BLaER1 (cell line): ENCODE measurements around the gene SLC25A22.

Experiments
- H3K27ac ChIP-seq: shearing (Covaris generic); formaldehyde crosslinking; 2 replicates; pipeline ENCODE4 v1.8.1; 2022
- H3K27me3 ChIP-seq: shearing (Covaris generic); formaldehyde crosslinking; 2 replicates; pipeline ENCODE4 v1.8.1; 2022
- H3K36me3 ChIP-seq: shearing (Covaris generic); formaldehyde crosslinking; 2 replicates; pipeline ENCODE4 v1.8.1; 2022
- H3K4me1 ChIP-seq: shearing (Covaris generic); formaldehyde crosslinking; 2 replicates; pipeline ENCODE4 v1.8.1; 2022
- H3K4me2 ChIP-seq: shearing (Covaris generic); formaldehyde crosslinking; 2 replicates; pipeline ENCODE4 v1.8.1; 2022
- H3K4me3 ChIP-seq: shearing (Covaris generic); formaldehyde crosslinking; 2 replicates; pipeline ENCODE4 v1.8.1; 2022
- H3K9ac ChIP-seq: shearing (Covaris generic); formaldehyde crosslinking; 2 replicates; pipeline ENCODE4 v1.8.1; 2022
- H3K9me3 ChIP-seq: shearing (Covaris generic); formaldehyde crosslinking; 2 replicates; pipeline ENCODE4 v1.8.1; 2022
- H4K20me1 ChIP-seq: shearing (Covaris generic); formaldehyde crosslinking; 2 replicates; pipeline ENCODE4 v1.8.1; 2022
- Cebpa-rat ChIP-seq: shearing (Covaris generic); IDR thresholded peaks from 2 replicates; pipeline ENCODE4 v1.8.1; 2022

SLC25A22 gene

DNA sequence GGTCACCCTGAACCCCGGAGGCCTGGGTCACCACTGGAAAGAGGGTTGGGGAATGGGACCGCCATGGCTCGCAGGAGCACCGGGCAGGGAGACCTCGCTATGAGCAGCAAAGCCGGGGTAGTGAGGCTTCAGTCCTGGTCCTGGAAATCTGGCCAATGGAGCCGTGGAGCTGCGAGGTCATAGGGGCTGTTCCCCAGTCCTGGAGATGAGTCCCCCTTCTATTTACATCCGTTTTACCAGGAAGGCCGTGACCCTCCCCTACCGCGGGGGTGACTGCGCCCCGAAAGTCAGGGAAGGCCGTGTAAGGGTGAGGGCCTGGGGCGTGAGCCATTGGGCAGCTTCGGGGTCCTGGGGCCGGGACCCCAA lies 6.5 kb upstream of the SLC25A22 start:
- no peak for TF ChIP-seq Cebpa-rat

DNA sequence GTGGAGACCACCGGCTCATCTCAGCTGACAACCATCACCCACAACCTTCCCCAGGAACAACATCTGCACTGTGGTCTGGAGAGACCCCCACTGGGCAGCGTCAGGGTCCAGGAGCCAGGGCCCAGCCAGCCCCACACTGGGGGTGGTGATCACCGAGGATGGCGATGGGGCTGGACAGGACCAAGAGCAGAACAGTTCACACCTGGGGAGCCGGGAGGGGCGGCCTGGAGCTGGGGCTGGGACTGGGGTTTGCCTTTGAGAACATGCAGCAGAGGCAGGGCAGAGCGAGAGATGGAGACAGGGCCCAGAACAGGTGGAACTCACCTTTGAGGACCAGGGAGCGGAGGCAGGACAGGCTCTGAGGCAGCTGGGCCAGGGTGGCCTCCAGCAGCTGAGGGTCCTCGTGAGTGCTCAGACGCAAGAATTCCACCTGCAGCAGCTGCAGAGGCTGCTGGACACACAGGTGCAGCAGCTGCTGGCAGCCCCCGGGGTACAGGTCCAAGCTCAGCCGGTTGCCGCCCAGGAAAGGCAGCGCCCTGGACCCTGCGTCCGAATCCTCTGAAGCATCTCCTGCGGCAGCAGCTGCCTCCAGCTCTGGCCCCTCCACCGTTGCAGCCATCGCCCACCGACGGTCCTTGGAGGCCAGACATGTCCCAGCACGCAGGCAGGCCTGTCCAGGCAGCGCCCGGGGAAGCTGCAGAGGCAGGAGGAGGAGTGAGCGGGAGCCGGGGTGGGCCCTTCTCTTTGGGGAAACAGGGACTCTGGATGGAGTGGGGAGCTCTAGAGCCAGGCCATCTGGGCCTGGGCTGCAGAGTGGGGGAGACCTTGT lies 5.9 kb upstream of the SLC25A22 start:
- no peak for TF ChIP-seq Cebpa-rat
- peaks cover 43% of the 10 kb centered on the region for H3K36me3 ChIP-seq
- peak overlapping the region; percentile 89 for H3K27ac ChIP-seq
- peak overlapping the region; percentile 80 for H3K9ac ChIP-seq
- peak overlapping the region; percentile 76 for H3K4me3 ChIP-seq
- peaks cover 53% of the 10 kb centered on the region for H3K4me1 ChIP-seq
- no peaks in the 10 kb centered on the region for H3K27me3 ChIP-seq
- H3K9me3 ChIP-seq = no peaks in the 10 kb centered on the region
- H3K4me2 ChIP-seq = peak overlapping the region; percentile 99
- H4K20me1 ChIP-seq = peaks cover 32% of the 10 kb centered on the region; the same call in 1 of the 2 replicates

More for the DNA sequence above, 6.5 kb upstream of the SLC25A22 start:
- H3K4me1 ChIP-seq = peaks cover 53% of the 10 kb centered on the region
- peak overlapping the region; percentile 76 for H3K4me3 ChIP-seq
- peak overlapping the region; percentile 80 for H3K9ac ChIP-seq
- peaks cover 26% of the 10 kb centered on the region; the same call in 1 of the 2 replicates for H4K20me1 ChIP-seq
- H3K27ac ChIP-seq = peak overlapping the region; percentile 89
- peak overlapping the region; percentile 99 for H3K4me2 ChIP-seq
- H3K9me3 ChIP-seq = no peaks in the 10 kb centered on the region
- H3K27me3 ChIP-seq = no peaks in the 10 kb centered on the region
- peaks cover 37% of the 10 kb centered on the region for H3K36me3 ChIP-seq

DNA sequence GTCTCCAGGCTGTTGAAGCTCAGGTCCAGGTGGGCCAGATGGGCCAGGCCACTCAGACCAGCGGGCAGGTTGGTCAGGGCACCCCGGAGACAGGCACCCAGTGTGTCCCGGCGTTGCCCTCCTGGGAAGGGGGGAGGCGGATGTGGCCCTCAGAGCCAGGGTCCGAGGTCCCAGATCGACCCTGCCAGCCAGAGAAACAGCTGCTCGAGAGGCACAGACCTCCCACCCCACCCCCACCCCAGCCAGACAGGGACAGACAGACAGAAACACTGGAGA lies 5.3 kb upstream of the SLC25A22 start:
- Histone ChIP-seq H3K27ac (peak overlapping the region; percentile 59; the same call in 1 of the 2 replicates), H3K9me3 (no peaks in the 10 kb centered on the region), H3K9ac (peak overlapping the region; percentile 80), H3K4me2 (peak overlapping the region; percentile 99), H4K20me1 (peaks cover 32% of the 10 kb centered on the region; the same call in 1 of the 2 replicates), H3K4me3 (peak overlapping the region; percentile 76), H3K36me3 (peaks cover 45% of the 10 kb centered on the region), H3K4me1 (peaks cover 51% of the 10 kb centered on the region), H3K27me3 (no peaks in the 10 kb centered on the region)
- no peak for TF ChIP-seq Cebpa-rat

DNA sequence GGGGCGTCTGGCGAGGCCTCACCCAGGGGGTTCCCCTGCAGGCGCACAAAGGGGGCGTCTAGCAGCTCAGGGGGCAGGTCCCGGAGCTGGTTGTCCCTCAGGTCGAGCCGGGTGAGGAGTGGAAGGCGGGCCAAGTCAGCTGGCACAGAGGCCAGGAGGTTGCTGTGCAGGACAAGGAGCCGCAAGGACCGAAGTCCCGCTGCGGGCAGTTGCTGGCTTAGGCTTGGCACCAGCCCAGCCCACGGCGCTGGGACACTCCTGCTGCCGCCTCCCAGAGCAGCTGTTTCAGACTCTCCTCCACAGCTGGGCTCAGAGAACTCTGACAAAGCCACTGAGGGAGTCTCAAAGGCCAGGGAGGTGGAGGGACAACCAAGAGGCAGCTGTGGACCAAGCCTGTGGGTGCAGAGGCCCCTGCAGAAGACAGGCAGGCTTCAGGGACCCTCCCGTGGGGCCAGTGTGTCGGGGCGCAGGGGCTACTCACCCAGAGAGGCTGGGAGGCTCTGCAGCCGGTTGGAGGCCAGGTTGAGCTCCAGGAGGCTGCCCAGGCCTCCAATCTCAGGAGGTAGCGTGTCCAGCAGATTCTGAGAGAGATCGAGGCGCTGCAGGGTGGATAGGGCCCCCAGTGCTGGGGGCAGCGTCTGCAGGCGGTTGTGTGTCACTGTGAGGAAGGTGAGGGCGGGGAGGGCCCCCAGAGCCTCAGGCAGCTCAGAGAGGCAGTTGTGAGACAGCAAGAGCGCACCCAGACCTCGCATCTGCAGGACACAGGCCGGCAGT lies 4.8 kb upstream of the SLC25A22 start:
- H3K36me3 ChIP-seq = peaks cover 45% of the 10 kb centered on the region
- H3K27me3 ChIP-seq = no peaks in the 10 kb centered on the region
- no peak for TF ChIP-seq Cebpa-rat
- H3K4me3 ChIP-seq = peak overlapping the region; percentile 76
- H3K9me3 ChIP-seq = no peaks in the 10 kb centered on the region
- H3K4me2 ChIP-seq = peak overlapping the region; percentile 99
- H3K4me1 ChIP-seq = peaks cover 48% of the 10 kb centered on the region
- peak overlapping the region; percentile 59 for H3K27ac ChIP-seq
- peaks cover 32% of the 10 kb centered on the region; the same call in 1 of the 2 replicates for H4K20me1 ChIP-seq
- H3K9ac ChIP-seq = peak overlapping the region; percentile 80

DNA sequence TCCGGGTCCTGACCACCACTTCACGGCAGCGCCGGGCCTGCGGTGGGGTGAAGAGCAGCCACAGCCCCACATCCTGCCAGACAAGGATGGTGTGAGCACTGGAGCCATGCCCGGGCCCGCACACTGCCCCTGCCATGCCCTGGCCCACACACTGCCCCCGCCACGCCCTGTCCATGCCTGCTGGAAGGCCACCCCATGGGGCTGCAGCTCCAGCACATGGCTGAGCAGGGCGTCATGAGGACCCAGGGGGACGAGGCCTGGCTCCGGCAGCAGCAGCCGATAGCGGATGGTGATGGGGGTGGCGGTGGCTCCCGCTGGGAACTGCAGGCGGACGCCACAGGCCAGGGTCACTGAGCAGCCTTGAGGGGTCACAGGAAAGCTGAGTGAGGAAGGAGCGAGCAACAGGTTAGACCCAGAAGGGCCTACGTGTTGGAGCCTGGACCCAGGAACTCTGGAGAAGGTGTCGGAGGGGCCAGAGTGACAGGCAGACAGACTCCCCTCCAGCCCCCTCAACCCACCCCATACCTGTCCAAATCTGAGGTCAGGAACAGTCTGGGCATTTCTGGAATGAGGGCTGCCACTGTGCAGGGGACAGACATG lies 4.0 kb upstream of the SLC25A22 start:
- no peak overlapping the region for H3K4me3 ChIP-seq
- peaks cover 38% of the 10 kb centered on the region for H4K20me1 ChIP-seq
- H3K9ac ChIP-seq = 0 out of 2 replicates have a peak overlapping the region, but pooled peaks have one; percentile 80
- no peaks in the 10 kb centered on the region for H3K27me3 ChIP-seq
- TF ChIP-seq Cebpa-rat = no peak
- no peak overlapping the region for H3K27ac ChIP-seq
- no peaks in the 10 kb centered on the region for H3K9me3 ChIP-seq
- peaks cover 45% of the 10 kb centered on the region for H3K36me3 ChIP-seq
- peaks cover 47% of the 10 kb centered on the region for H3K4me1 ChIP-seq
- peak overlapping the region; percentile 99 for H3K4me2 ChIP-seq

DNA sequence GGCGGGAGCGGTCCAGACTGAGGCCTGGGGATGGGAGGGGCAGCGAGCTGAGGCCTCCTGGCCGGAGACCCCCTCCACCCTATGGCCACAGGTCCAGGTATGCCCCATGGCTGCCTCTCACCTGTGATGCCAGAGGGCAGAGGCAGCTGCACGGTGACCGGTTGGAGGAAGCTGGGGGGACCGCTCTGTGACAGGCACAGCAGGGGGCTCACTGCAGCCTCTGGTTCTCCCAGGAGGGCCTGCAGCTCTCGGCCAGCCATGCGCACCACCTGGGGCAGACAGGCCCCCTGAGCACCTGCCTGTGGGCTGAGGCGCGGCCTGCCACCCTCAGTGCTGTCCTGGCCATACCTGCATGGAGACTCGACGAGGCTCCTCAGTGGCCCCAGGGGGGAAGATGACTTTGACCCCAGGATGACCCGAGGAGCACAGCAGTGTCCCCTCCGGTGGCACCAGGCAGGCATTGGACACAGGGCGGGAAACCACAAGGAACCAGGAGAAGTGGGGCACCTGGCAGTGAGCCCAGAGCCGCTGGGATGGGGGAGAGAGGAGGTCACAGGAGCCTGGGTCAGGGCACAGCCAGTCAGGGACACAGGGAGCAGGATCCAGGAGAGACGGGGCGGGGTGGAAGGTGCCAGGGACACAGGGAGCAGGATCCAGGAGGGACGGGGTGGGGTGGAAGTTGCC lies 3.2 kb upstream of the SLC25A22 start:
- peaks cover 52% of the 10 kb centered on the region for H3K4me1 ChIP-seq
- peaks cover 46% of the 10 kb centered on the region for H4K20me1 ChIP-seq
- H3K27ac ChIP-seq = no peak overlapping the region
- peaks cover 45% of the 10 kb centered on the region for H3K36me3 ChIP-seq
- H3K4me3 ChIP-seq = no peak overlapping the region
- no peaks in the 10 kb centered on the region for H3K27me3 ChIP-seq
- TF ChIP-seq Cebpa-rat = no peak
- H3K9ac ChIP-seq = no peak overlapping the region
- H3K9me3 ChIP-seq = no peaks in the 10 kb centered on the region
- H3K4me2 ChIP-seq = no peak overlapping the region

DNA sequence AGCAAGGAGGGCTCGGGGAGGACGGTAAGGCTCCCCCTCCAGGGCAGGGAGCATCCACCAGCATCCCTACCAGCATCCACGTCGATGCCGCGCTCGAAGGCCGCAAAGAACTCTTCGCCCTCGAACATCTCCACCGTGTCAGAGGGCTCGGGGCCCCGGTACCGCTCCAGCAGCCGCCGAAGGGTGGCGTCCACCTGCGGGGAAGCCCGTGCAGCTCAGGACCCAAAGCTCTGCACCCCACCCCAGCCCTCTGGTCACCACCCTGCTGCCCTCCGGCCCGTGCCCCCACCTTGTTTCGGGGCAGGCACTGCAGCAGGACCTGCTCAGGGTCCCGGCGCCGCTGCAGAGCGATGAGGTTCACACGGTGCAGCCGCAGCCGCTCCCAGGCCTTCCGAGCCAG lies 2.4 kb upstream of the SLC25A22 start:
- peaks cover 45% of the 10 kb centered on the region for H3K36me3 ChIP-seq
- H3K4me1 ChIP-seq = peaks cover 50% of the 10 kb centered on the region
- no peak overlapping the region for H3K4me2 ChIP-seq
- H3K9ac ChIP-seq = no peak overlapping the region
- H3K27ac ChIP-seq = no peak overlapping the region
- no peaks in the 10 kb centered on the region for H3K27me3 ChIP-seq
- no peak overlapping the region for H3K4me3 ChIP-seq
- H4K20me1 ChIP-seq = peaks cover 52% of the 10 kb centered on the region
- H3K9me3 ChIP-seq = no peaks in the 10 kb centered on the region
- no peak for TF ChIP-seq Cebpa-rat

DNA sequence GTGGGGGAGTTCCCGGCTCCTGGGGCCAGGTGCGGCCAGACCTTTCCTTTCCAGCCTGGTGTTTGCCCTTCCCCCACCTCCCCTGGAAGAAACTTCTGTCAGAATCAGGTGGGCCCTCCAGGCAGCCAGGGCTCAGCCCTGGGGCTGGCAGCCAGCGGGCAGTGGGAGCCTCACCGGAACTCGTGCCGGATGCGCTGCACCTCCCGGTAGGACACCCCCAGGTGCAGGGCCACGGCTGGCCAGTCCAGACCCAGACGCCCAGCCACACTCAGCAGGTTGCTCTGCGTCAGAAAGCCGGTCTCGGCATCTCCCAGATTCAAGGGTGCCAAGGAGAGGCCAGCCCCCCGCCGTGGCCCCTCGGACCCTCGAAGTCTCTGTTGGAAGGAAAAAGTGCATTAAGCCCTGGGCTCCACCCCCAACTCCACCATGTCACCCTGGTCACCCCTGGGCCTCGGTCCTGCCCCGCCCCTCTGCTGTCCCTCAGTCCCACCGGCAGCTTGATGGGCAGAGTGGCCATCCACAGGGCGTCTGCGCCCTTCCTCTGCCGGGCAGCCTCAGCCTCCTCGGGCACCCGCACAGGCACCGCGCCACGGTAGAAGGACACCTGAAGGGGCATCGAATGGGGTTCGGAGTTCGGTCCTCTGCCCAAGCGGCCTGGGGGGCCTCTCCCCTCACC lies 1.7 kb upstream of the SLC25A22 start:
- no peaks in the 10 kb centered on the region for H3K27me3 ChIP-seq
- H3K4me2 ChIP-seq = no peak overlapping the region
- peaks cover 54% of the 10 kb centered on the region for H3K4me1 ChIP-seq
- no peak overlapping the region for H3K4me3 ChIP-seq
- no peak overlapping the region for H3K27ac ChIP-seq
- H3K9ac ChIP-seq = no peak overlapping the region
- peaks cover 45% of the 10 kb centered on the region for H3K36me3 ChIP-seq
- no peak for TF ChIP-seq Cebpa-rat
- H3K9me3 ChIP-seq = no peaks in the 10 kb centered on the region
- H4K20me1 ChIP-seq = peaks cover 55% of the 10 kb centered on the region
